SK-N-MC (cell line): ENCODE results near the gene SLC2A9.
"Not testable (repeated sequence)": the region's sequence is repeated elsewhere in the genome, so short reads cannot be mapped to it uniquely, and the experiment has no call there.

Experiments
- DNase-seq: peaks from one replicate; pipeline ENCODE4 v3.0.0-alpha.2; 2011; ENCODE audit warnings: low read depth, low spot score
- H3K27ac ChIP-seq: fragments of 200-600 bp; sonication (generic); 2 replicates; pipeline ENCODE4 v1.5.1; 2016; ENCODE audit warnings: mixed run types
- H3K36me3 ChIP-seq: fragments of 200-600 bp; sonication (generic); 2 replicates; pipeline ENCODE4 v1.6.1; 2017; ENCODE audit warnings: antibody characterized with exemption, low read length, mixed read lengths; ENCODE audit not compliant: insufficient read depth
- H3K4me3 ChIP-seq: fragments of 200-600 bp; sonication (generic); 2 replicates; pipeline ENCODE4 v1.5.1; 2016
- H3K9ac ChIP-seq: fragments of 200-600 bp; sonication (generic); 2 replicates; pipeline ENCODE4 v1.8.0; 2017; ENCODE audit warnings: mixed run types, mixed read lengths; ENCODE audit not compliant: insufficient read length
- H3K9me3 ChIP-seq: fragments of 200-600 bp; sonication (generic); 2 replicates; pipeline ENCODE4 v1.6.1; 2017; ENCODE audit warnings: low read depth, mild to moderate bottlenecking, antibody characterized with exemption, low read length, moderate library complexity, mixed read lengths
- EZH2 ChIP-seq: fragments of 200-600 bp; sonication (generic); IDR thresholded peaks from one replicate; pipeline ENCODE4 v1.6.1; 2017; ENCODE audit warnings: antibody characterized with exemption
- FOXP2 ChIP-seq: optimal IDR thresholded peaks from 2 replicates; pipeline ENCODE3; 2011; ENCODE audit warnings: mild to moderate bottlenecking, moderate library complexity; ENCODE audit not compliant: insufficient read depth; ENCODE audit errors: extremely low read length, control extremely low read depth
- POLR2AphosphoS5 ChIP-seq: IDR thresholded peaks from 2 replicates; pipeline ENCODE4 v1.6.1; 2012; ENCODE audit warnings: mild to moderate bottlenecking, low read depth, low read length, borderline replicate concordance

The SLC2A9 gene

GRCh38 chr4:9919047-9919446 lies 102.2 kb downstream of the SLC2A9 start:
- DNase-seq: no peak
- H3K9ac ChIP-seq: no peak overlapping the region
- no peak for TF ChIP-seq FOXP2
- no peak for TF ChIP-seq POLR2AphosphoS5
- TF ChIP-seq EZH2: no peak
- no peaks in the 10 kb centered on the region for H3K9me3 ChIP-seq
- H3K4me3 ChIP-seq: no peak overlapping the region
- H3K36me3 ChIP-seq: no peaks in the 10 kb centered on the region
- H3K27ac ChIP-seq: no peak overlapping the region

GRCh38 chr4:9918484-9918883 lies 102.8 kb downstream of the SLC2A9 start:
- DNase-seq: no peak
- TF ChIP-seq POLR2AphosphoS5: no peak
- TF ChIP-seq FOXP2: no peak
- no peak for TF ChIP-seq EZH2
- H3K9ac ChIP-seq: no peak overlapping the region
- H3K27ac ChIP-seq: no peak overlapping the region
- H3K9me3 ChIP-seq: no peaks in the 10 kb centered on the region
- no peak overlapping the region for H3K4me3 ChIP-seq
- H3K36me3 ChIP-seq: no peaks in the 10 kb centered on the region

- Histone ChIP-seq H3K9me3 (no peaks in the 10 kb centered on the region), H3K9ac (no peak overlapping the region), H3K27ac (no peak overlapping the region), H3K4me3 (no peak overlapping the region), H3K36me3 (no peaks in the 10 kb centered on the region)
- TF ChIP-seq FOXP2 (no peak), POLR2AphosphoS5 (no peak), EZH2 (no peak)
- DNase-seq: no peak
These were observed 104.4 kb downstream of the SLC2A9 start for GRCh38 chr4:9916937-9917336.

- TF ChIP-seq EZH2 (no peak), FOXP2 (no peak), POLR2AphosphoS5 (no peak)
- Histone ChIP-seq H3K27ac (no peak overlapping the region), H3K36me3 (no peaks in the 10 kb centered on the region), H3K9me3 (no peaks in the 10 kb centered on the region), H3K4me3 (no peak overlapping the region), H3K9ac (no peak overlapping the region)
- DNase-seq: no peak
These were observed 105.0 kb downstream of the SLC2A9 start for GRCh38 chr4:9916346-9916745.

GRCh38 chr4:9913846-9914245 lies 107.5 kb downstream of the SLC2A9 start:
- H3K9me3 ChIP-seq: no peaks in the 10 kb centered on the region
- no peak overlapping the region for H3K4me3 ChIP-seq
- no peaks in the 10 kb centered on the region for H3K36me3 ChIP-seq
- no peak for TF ChIP-seq FOXP2
- TF ChIP-seq POLR2AphosphoS5: no peak
- no peak for TF ChIP-seq EZH2
- DNase-seq: no peak
- no peak overlapping the region for H3K27ac ChIP-seq
- H3K9ac ChIP-seq: no peak overlapping the region

- TF ChIP-seq FOXP2: no peak
- TF ChIP-seq POLR2AphosphoS5: no peak
- TF ChIP-seq EZH2: no peak
- DNase-seq: no peak
- Histone ChIP-seq H3K9ac (no peak overlapping the region), H3K4me3 (no peak overlapping the region), H3K9me3 (no peaks in the 10 kb centered on the region), H3K36me3 (no peaks in the 10 kb centered on the region), H3K27ac (no peak overlapping the region)
These were observed 114.3 kb downstream of the SLC2A9 start for GRCh38 chr4:9906996-9907395.

- Histone ChIP-seq H3K36me3 (no peaks in the 10 kb centered on the region), H3K9me3 (no peaks in the 10 kb centered on the region), H3K9ac (no peak overlapping the region), H3K27ac (no peak overlapping the region), H3K4me3 (no peak overlapping the region)
- TF ChIP-seq POLR2AphosphoS5: no peak
- no peak for DNase-seq
These were observed 116.2 kb downstream of the SLC2A9 start for GRCh38 chr4:9904976-9905587.

GRCh38 chr4:9903317-9903716 lies 118.0 kb downstream of the SLC2A9 start:
- H3K9ac ChIP-seq: no peak overlapping the region
- TF ChIP-seq POLR2AphosphoS5: no peak
- TF ChIP-seq EZH2: no peak
- no peak for TF ChIP-seq FOXP2
- H3K4me3 ChIP-seq: no peak overlapping the region
- no peaks in the 10 kb centered on the region for H3K9me3 ChIP-seq
- DNase-seq: no peak
- H3K27ac ChIP-seq: no peak overlapping the region
- no peaks in the 10 kb centered on the region for H3K36me3 ChIP-seq

- H3K27ac ChIP-seq: no peak overlapping the region
- H3K9ac ChIP-seq: no peak overlapping the region
- no peaks in the 10 kb centered on the region for H3K36me3 ChIP-seq
- DNase-seq: no peak
- no peaks in the 10 kb centered on the region for H3K9me3 ChIP-seq
- H3K4me3 ChIP-seq: no peak overlapping the region
- TF ChIP-seq FOXP2 (no peak), POLR2AphosphoS5 (no peak), EZH2 (no peak)
These were observed 120.0 kb downstream of the SLC2A9 start for GRCh38 chr4:9901257-9901656.

GRCh38 chr4:9900633-9901032 lies 120.7 kb downstream of the SLC2A9 start:
- H3K36me3 ChIP-seq, DNase-seq, H3K9ac ChIP-seq, H3K9me3 ChIP-seq, H3K27ac ChIP-seq, H3K4me3 ChIP-seq: not testable (repeated sequence)
